ENCODE results near the gene ELFN1. TPM values are rescaled to one million over a fixed set of nuclear protein-coding genes. Genes with fewer than 3 reads are reported as not detected.

ELFN1 gene
- total and polyA plus RNA-seq, 9 of the 15 experiments (the other 6 are each of a cell fraction or from before 2014, with no cell fraction given) = 0.04 to 0.64 (median 0.18) TPM; not detected in 2

DNA sequence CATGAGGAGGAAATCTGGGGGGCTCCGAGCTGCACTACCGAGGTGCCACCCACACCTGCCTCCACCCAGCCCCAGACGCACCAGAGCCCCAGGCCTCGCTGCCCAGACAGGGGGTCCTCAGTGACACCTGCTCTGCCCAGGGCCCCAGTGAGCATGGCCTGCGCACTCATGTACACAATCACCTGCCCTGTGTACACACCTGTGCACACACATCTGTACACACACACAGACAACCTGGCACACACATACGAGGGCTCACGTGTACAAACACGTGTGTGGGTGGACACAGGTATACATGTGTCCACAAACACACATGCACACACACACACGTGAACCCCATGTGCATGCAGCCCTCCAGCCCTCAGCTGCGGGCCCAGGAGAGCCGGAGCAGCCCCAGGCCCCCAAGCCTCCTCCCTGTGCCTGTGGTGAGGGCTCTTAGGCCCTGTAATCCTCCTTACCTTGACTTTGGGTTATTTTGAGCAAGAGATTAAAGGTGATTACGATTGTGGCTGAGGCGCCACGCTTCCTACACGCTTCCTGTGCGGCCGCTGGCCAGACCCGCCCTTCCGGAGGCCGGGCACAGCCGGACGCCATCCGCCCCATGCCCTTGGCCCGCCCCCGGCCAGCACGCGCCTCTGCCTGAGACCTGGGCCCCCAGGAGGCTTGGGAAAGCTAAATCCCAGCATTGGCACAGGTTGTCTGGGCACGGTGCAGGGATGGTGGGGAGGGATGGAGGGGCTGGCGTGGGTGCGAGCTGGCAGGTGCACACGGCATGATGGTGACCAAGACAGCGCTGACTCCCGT is 71.9 kb downstream of the ELFN1 start (continued):
- no peak for TF ChIP-seq ZFPM2 (CRISPR knock-in tag; IDR thresholded peaks at IDR 0.05)
- no peak for TF ChIP-seq XRCC4 (IDR thresholded peaks at IDR 0.05; ENCODE audit: extremely low read depth, insufficient read depth, insufficient read length)
- no peak for TF ChIP-seq SNIP1 (IDR thresholded peaks at IDR 0.05; ENCODE audit: low read depth)
- TF ChIP-seq, protein P1, sequence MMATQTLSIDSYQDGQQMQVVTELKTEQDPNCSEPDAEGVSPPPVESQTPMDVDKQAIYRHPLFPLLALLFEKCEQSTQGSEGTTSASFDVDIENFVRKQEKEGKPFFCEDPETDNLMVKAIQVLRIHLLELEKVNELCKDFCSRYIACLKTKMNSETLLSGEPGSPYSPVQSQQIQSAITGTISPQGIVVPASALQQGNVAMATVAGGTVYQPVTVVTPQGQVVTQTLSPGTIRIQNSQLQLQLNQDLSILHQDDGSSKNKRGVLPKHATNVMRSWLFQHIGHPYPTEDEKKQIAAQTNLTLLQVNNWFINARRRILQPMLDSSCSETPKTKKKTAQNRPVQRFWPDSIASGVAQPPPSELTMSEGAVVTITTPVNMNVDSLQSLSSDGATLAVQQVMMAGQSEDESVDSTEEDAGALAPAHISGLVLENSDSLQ (IDR thresholded peaks at IDR 0.05) = no peak
- TF ChIP-seq HMGXB4 (CRISPR knock-in tag; IDR thresholded peaks at IDR 0.05) = peak; percentile 38; the same call in 1 of the 2 replicates
- no peak for TF ChIP-seq NEUROD1 (IDR thresholded peaks at IDR 0.05; ENCODE audit: borderline replicate concordance, low read depth, low read length, partially characterized antibody)
- no peak; a peak in 1 of 4 replicates for TF ChIP-seq NRF1 (conservative IDR thresholded peaks at IDR 0.05 in 1 of 2, IDR thresholded peaks at IDR 0.05 in 1 of 2)
- no peak for TF ChIP-seq MLLT1 (IDR thresholded peaks at IDR 0.05)
- TF ChIP-seq ZNF609 (CRISPR knock-in tag; IDR thresholded peaks at IDR 0.05; ENCODE audit: borderline replicate concordance) = no peak
- no peak for TF ChIP-seq C11orf30 (IDR thresholded peaks at IDR 0.05; ENCODE audit: low read depth)
- no peak for TF ChIP-seq CBX5 (IDR thresholded peaks at IDR 0.05; ENCODE audit: borderline replicate concordance, low read depth)
- no peak for TF ChIP-seq GTF2A2 (tag; IDR thresholded peaks at IDR 0.05)
- no peak for TF ChIP-seq TRIM28 (IDR thresholded peaks at IDR 0.05)
- TF ChIP-seq, protein P2, sequence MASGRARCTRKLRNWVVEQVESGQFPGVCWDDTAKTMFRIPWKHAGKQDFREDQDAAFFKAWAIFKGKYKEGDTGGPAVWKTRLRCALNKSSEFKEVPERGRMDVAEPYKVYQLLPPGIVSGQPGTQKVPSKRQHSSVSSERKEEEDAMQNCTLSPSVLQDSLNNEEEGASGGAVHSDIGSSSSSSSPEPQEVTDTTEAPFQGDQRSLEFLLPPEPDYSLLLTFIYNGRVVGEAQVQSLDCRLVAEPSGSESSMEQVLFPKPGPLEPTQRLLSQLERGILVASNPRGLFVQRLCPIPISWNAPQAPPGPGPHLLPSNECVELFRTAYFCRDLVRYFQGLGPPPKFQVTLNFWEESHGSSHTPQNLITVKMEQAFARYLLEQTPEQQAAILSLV (tag; IDR thresholded peaks at IDR 0.05) = no peak
